ENCODE results near the gene ZBTB48. TPM values are rescaled to one million over a fixed set of nuclear protein-coding genes. Genes with fewer than 3 reads are reported as not detected.

The ZBTB48 gene
- total RNA-seq, 1 donor from 2014 or later: 10.4 TPM

Small RNA genes lying within 50 kb of the gene (small RNA-seq; reads per million reads assigned to genes)
- gene RNU6-731P: not detected

Other genes with a start within 250 kb of the ZBTB48 start
- gene ACOT7, start 186.2 kb upstream of the ZBTB48 start, total RNA-seq: 3.7 TPM
- not detected for gene HES2, start 160.1 kb upstream of the ZBTB48 start, total RNA-seq
- gene ESPN, start 155.2 kb upstream of the ZBTB48 start, total RNA-seq: 0.52 TPM
- gene TNFRSF25, start 113.8 kb upstream of the ZBTB48 start, total RNA-seq: 3.7 TPM
- 8.4 TPM for gene PLEKHG5, start 88.3 kb upstream of the ZBTB48 start, total RNA-seq
- gene NOL9, start 25.5 kb upstream of the ZBTB48 start, total RNA-seq: 24.0 TPM
- 5.7 TPM for gene TAS1R1, start 24.7 kb upstream of the ZBTB48 start, total RNA-seq
- gene KLHL21, start 22.9 kb downstream of the ZBTB48 start, total RNA-seq: 27.1 TPM
- 17.7 TPM for gene PHF13, start 33.7 kb downstream of the ZBTB48 start, total RNA-seq
- gene THAP3, start 44.9 kb downstream of the ZBTB48 start, total RNA-seq: 25.6 TPM
- 26.6 TPM for gene DNAJC11, start 121.8 kb downstream of the ZBTB48 start, total RNA-seq
- gene CAMTA1, start 205.5 kb downstream of the ZBTB48 start, total RNA-seq: 38.1 TPM